ENCODE data around the gene DDX17.

DDX17 gene

DNA sequence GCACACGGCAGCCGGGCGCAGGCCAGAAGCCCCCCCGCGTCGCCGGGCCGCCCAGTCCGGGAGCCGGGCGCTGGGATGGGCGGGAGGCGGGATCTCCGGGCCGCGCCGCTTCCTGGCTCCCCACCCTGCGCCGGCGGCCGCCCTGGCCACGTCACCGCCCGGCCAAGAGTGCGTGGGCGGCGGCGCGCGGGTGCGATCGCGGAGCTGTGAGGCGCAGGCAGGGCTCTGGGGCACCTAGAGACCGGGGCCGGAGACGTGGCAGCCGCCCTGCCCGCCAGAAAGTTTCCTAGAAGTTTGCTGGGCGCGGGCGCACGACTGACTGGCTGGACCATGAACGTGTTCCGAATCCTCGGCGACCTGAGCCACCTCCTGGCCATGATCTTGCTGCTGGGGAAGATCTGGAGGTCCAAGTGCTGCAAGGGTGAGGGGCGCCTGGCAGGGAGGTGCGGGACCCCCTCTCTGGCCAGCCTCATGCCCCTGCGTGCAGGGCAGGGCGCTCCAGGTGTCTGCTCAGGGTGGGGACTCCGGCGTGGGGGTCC, 38.1 kb downstream of the DDX17 start, which contains the start of gene KDELR3:
KDELR3 (plus strand) TSS at position 193 of the 539 bp plus-strand sequence; CDS start at position 331, 138 bp downstream.
- TF ChIP-seq, protein P1, sequence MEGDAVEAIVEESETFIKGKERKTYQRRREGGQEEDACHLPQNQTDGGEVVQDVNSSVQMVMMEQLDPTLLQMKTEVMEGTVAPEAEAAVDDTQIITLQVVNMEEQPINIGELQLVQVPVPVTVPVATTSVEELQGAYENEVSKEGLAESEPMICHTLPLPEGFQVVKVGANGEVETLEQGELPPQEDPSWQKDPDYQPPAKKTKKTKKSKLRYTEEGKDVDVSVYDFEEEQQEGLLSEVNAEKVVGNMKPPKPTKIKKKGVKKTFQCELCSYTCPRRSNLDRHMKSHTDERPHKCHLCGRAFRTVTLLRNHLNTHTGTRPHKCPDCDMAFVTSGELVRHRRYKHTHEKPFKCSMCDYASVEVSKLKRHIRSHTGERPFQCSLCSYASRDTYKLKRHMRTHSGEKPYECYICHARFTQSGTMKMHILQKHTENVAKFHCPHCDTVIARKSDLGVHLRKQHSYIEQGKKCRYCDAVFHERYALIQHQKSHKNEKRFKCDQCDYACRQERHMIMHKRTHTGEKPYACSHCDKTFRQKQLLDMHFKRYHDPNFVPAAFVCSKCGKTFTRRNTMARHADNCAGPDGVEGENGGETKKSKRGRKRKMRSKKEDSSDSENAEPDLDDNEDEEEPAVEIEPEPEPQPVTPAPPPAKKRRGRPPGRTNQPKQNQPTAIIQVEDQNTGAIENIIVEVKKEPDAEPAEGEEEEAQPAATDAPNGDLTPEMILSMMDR (conservative IDR thresholded peaks at IDR 0.05; ENCODE audit: low read depth, low read length), result no peak
- DNase-seq (ENCODE audit: low read depth), result peak; percentile 67
- peak within 1 kb of the TSS; percentile 95 for H3K4me3 ChIP-seq (ENCODE audit: low read depth, low read length)

DNA sequence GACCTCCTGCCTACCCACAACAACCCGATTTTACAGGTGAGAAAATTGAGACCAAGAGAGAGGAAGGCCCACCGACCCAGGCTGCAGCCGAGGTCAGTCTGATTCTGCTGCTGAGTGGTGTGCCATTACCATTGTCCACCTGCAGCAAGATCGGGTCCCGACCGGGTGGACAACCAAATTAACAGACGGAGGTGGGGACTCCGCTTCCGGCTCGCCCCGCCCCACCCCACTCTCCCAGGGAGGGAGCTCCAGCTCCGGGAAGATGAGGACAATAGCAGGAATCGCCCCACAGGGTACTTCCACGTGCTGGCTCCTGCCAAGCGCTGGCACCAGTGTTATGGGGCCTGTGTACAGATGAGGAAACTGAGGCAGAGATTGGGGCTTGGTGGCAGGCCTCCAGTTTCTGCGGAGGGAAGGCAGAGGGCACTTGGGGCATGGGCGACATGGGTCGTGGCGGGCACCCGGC, 38.6 kb downstream of the DDX17 start:
- DNase-seq (ENCODE audit: low read depth), result no peak
- peak overlapping the region; percentile 95 for H3K4me3 ChIP-seq (ENCODE audit: low read depth, low read length)
- TF ChIP-seq, protein P1 (conservative IDR thresholded peaks at IDR 0.05; ENCODE audit: low read depth, low read length), result no peak

DNA sequence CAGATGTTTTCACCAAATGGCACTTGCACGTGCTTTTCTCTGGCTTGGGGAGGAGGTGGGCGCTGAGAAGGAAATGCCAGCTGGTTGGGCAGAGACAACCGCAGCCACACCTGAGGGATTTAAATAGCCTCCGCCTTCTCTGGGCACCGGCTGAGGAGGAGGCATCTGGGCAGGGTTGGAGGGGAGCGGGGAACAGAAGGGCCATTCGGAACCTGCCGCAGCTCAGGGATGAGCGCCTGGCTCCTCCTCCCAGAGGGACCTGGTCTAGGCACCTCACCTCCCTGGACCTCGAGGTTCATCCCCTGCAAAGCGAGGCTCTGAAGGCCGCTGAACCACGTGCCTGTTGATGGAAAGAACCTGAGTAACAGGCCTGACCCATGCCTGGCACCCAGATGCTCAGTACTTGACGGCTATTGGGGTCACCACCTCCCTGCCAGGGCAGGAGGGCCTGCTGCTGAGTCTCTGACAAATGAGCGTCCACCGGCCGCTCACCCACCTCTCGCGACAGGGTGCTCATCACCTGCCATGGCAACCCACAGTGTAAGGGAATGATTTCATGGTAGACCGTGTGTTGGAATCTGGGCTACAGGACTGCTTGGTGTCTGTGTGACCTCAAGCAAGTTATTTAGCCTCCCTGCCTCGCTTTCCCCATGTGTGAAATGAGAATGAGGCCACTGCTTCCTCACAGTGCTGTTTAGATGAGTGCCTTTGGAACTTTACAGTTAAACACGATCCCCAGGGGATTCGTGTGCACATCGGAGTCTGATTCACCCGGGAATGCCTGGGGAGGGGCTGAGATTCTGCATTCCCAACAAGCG, 40.2 kb downstream of the DDX17 start:
- no peak for DNase-seq (ENCODE audit: low read depth)
- TF ChIP-seq, protein P1 (conservative IDR thresholded peaks at IDR 0.05; ENCODE audit: low read depth, low read length), result no peak
- H3K4me3 ChIP-seq (ENCODE audit: low read depth, low read length), result no peak overlapping the region

DNA sequence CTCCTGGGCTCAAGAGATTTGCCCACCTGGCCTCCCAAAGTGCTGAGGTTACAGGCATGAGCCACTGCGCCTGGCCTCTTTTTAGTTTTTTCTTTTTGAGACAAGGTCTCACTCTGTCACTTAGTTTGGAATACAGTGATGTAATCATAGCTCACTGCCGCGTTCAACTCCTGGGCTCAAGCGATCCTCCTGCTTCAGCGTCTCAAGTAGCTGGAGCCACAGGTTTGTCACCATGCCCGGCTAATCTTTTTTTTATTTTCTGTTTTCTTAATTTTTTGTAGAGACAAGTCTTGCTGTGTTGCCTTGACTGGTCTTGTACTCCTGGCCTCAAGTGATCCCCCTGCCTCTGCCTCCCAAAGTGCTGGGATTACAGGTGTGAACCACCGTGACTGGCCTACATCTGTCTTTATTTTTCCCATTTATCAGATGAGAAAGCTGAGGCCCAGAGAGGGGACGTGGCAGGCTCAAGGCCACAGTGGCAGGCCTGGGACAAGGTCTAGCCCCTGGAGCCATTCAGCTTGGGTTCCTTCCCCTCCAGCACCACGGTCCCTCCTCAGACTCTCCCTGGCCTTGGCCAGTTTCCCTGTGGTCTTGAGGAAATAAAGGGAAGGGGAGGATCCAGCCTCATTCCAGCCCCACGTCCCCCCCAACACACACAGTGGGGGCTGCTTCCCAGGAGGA, 41.0 kb downstream of the DDX17 start:
- DNase-seq (ENCODE audit: low read depth), result no peak
- TF ChIP-seq, protein P1 (conservative IDR thresholded peaks at IDR 0.05; ENCODE audit: low read depth, low read length), result no peak
- no peak overlapping the region for H3K4me3 ChIP-seq (ENCODE audit: low read depth, low read length)

DNA sequence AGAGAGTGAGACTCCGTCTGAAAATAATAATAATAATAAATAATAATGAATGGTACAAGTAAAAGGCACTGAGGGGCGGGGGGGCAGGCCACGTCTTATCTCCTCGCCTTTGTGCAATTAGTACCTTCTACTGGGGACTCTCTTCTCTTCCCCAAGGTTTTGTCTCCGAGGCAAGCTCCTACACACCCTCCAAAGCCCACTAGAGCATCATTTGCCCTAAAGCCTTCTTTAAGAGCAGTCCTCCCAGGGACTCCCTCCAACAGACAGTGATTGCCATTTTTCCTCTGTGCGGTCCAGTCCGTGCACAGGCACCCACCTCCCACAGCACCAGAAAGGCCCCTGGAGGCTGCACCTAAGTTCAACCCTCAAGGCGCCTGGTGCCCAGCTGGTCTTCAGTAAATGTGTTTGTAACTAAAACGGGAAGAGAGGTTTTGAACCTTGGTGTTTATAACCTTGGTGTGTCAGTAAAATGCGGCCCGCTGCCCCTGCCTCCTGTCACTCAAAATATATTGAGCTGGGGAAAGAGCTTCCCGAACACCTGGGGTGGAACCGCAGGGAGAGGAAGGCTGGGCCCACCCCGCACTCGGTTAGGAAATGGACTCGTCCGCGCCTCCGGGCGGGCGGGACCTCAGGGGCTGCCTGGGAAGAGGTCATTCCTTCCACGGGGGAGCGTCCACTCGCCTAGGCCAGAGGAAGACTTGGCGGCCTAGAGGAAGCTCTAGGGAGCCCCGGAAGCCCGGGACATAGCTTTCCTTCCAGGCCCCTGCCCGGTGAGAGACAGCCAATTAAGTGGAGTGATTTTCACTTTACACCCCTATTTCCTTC, 42.9 kb downstream of the DDX17 start:
- peak; percentile 53 for DNase-seq (ENCODE audit: low read depth)
- TF ChIP-seq, protein P1 (conservative IDR thresholded peaks at IDR 0.05; ENCODE audit: low read depth, low read length), result no peak

DNA sequence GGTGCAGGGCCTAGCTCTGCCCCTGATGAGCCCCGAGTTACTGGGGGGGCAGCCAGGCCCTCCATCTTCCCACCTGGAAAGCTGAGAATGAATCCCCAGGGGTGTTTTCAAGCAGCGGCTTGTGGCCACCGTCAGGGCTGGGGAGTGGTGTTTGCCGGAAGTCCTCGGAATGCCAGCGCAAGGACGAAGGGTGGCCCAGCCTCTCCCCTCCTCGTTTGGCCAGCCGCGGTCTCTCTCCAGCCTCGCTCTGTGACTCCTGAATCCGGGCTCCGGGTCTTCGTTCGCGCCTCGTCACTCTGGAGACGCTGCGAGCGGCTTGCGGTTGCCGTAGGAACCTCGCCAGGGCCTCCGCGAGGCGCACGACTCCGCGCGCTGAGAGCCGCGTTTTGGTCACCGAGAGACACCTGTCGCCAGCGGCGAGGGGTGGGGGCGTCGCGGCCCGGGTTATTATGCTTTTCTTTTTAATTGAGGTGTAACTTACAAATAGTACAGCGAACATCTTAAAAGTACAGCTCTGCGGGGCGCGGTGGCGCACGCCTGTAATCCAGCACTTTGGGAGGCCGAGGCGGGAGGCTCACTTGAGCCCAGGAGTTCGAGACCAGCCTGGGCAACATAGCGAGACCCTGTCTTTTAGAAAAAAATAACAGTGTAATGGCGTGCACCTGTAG, 44.6 kb downstream of the DDX17 start:
- peak; percentile 87 for DNase-seq (ENCODE audit: low read depth)
- H3K4me3 ChIP-seq (ENCODE audit: low read depth, low read length), result peak overlapping the region; percentile 5
- TF ChIP-seq, protein P1 (conservative IDR thresholded peaks at IDR 0.05; ENCODE audit: low read depth, low read length), result no peak

More for the DNA sequence above, 42.9 kb downstream of the DDX17 start:
- H3K4me3 ChIP-seq (ENCODE audit: low read depth, low read length), result peak overlapping the region; percentile 14
